NCI-H2227 (cell line): ENCODE results near the gene PLXDC2.
"Not testable (repeated sequence)": the region's sequence is repeated elsewhere in the genome, so short reads cannot be mapped to it uniquely, and the experiment has no call there.

ENCODE experiments used
- DNase-seq: peaks from one replicate; lab custom pipeline; 2025; ENCODE audit not compliant: unreplicated experiment; lab: John Stamatoyannopoulos, UW

PLXDC2 gene

DNA sequence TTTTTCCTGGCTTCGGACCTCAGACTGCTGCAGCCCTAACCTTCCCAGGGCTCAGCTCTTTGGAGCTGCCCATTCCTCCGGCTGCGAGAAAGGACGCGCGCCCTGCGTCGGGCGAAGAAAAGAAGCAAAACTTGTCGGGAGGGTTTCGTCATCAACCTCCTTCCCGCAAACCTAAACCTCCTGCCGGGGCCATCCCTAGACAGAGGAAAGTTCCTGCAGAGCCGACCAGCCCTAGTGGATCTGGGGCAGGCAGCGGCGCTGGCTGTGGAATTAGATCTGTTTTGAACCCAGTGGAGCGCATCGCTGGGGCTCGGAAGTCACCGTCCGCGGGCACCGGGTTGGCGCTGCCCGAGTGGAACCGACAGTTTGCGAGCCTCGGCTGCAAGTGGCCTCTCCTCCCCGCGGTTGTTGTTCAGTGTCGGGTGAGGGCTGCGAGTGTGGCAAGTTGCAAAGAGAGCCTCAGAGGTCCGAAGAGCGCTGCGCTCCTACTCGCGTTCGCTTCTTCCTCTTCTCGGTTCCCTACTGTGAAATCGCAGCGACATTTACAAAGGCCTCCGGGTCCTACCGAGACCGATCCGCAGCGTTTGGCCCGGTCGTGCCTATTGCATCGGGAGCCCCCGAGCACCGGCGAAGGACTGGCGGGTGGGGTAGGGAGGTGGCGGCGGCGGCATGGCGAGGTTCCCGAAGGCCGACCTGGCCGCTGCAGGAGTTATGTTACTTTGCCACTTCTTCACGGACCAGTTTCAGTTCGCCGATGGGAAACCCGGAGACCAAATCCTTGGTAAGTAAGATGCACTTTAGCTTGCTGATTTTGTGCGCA, at the start of gene PLXDC2:
PLXDC2 (plus strand) TSS at position 22 of the 820 bp plus-strand sequence.
- DNase-seq: no peak

DNA sequence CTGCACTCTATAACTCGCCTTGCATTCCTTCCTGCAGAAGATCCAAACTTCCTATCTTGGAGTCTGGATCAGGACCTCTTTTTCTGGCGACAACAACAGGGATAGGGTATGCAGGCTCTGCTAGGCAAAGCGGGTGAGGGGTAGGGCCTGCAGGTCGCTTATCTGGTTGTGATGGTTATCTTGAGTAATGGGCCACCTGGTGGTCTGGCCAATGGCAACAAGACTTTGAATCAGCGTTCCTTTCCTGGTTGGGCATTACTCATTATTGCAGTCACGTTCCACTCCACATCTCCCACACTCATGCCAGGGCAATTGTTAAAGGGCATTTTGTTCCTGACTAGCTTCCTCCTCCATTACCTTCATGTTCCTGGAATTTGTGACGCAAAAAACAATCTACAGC, 48.4 kb upstream of the PLXDC2 start:
- DNase-seq: no peak

DNA sequence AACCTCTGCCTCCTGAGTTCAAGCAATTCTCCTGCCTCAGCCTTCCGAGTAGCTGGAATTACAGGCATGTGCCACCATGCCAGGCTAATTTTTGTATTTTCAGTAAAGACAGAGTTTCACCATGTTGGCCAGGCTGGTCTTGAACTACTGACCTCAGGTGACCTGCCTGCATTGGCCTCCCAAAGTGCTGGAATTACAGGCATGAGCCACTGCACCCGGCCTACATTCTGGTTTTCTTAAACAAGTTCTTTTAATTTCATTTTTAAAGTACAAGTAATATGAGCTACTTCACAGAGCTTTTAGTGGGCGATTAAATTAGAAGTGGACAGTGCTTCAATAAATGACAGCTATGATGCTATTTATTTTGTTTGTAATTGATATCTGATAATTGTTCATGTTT, 46.4 kb upstream of the PLXDC2 start:
- DNase-seq: not testable (repeated sequence)

DNA sequence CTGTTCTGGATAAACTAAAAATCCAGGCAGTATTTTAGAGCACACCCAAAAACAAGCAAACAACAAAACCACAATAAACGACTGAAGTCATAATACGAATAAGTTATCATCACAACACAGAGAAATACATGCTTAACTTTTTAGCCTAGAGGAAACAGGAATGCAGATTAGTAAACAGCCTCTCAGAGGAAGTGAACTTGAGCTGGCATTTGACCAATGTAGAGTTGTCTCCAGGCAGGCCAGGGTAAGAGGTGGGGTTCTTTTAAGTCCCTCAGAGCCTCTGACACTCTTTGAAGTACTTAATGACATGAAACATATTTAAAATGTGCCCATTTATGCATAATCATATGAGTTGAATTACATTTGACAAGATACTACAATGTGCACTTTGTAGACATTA, 43.3 kb upstream of the PLXDC2 start:
- DNase-seq: no peak

DNA sequence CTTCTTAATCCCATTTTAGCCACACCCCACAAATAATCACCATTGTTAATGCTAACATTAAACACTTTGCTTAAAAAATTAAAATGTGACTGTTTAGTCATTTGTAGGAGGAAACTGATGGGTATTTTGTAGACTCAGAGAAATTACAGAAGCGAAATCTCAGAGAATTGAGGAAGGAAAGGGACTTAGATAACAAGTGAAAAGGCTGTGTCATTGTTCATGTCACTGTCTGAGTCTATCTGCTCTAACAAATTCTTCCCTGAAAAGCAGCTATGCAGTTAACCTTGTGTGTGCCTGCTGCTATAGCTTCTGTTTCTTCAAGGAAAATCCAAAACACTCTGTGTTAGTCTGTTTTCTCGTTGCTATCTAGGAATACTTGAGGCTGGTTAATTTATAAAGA, 40.9 kb upstream of the PLXDC2 start:
- no peak for DNase-seq

DNA sequence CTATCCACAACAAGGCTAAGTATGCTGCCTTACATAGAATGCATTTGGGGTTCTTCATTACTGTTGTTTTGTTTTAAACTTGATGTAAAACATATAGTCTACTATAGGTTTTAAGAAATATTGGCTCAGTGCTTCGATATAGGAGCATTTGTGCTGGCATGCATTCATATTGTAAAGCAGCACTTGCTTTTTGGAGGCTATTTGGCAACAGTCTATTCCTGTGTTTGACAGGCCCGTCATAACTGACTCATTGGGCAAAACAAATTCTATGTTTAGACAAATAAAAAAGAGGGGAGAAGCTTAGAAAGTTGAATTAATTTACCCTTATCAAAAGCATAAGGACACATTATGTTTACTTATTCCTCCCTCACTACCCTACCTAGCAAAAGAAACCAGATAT, 38.4 kb upstream of the PLXDC2 start:
- no peak for DNase-seq

DNA sequence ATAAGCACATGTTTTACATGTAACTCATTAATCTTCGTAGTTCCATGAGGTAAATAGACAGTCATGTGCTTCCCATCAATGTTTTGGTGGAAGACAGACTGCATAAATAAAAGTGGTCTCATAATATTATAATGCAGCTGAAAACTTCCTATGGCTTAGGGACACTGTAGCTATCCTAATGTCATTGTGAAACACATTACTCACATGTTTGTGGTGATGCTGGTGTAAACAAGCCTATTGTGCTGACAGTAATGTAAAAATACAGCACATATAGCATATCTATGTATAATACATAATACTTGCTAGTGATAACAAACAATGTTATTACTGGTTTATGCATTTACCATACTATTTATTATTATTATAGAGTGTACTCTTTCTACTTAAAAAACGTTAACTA, 37.2 kb upstream of the PLXDC2 start:
- no peak for DNase-seq

DNA sequence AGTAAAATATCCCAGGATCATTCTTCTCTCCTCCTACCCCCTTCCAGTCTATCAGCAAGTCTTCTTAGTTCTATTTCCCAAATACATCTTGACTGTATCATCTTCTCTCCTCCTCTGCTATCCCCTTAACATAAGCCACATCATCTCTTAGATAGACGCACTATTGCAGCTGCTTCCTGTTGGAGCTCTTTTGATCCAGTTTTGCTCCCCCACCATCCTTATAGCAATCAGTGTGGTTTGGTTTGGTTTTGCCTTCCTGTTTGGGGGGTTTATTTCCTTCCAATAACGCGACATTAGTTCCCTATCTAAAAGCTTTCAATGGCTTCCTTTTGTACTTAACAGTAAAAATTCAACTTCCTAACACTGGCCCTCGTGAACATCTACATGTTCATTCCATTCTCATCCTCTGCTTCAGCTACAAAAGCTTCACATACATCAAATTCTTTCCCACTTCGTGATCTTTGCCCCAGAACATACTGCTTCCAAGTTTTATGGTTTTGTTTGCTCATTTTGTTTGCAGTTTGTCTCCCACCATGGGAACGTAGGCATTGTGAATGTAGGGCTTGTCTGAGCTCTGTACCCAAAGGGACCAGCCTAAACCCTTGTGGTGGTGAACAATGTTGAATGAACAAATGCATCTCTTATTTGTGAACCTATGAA, 33.7 kb upstream of the PLXDC2 start:
- DNase-seq: no peak

DNA sequence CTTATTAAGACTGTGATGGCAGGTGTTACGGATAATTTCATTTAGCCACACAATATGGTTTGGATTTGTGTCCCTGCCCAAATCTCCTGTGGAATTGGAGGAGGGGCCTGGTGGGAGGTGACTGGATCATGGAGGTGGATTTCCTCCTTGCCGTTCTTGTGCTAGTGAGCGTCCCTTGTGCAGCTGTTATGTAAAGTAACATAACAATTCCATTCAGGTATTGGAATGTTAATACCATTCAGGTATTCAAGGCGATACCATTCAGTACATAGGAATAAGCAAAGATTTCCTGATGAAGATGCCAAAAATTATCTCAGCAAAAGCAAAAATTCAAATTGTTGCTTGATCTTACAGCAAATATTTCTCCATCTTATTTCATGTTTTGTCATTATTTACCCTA, 32.5 kb upstream of the PLXDC2 start:
- no peak for DNase-seq

DNA sequence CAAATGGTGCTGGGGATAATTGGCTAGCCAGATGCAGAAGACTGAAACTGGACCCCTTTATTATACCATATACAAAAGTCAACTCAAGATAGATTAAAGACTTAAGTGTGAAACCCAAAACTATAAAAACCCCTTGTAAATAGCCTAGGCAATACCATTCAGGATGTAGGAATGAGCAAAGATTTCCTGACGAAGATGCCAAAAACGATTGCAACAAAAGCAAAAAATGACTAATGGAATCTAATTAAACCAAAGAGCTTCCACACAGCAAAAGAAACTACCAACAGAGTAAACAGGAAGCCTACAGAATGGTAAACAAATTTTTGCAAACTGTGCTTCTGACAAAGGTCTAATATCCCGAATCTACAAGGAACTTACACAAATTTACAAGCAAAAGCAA, 30.9 kb upstream of the PLXDC2 start:
- no peak for DNase-seq

DNA sequence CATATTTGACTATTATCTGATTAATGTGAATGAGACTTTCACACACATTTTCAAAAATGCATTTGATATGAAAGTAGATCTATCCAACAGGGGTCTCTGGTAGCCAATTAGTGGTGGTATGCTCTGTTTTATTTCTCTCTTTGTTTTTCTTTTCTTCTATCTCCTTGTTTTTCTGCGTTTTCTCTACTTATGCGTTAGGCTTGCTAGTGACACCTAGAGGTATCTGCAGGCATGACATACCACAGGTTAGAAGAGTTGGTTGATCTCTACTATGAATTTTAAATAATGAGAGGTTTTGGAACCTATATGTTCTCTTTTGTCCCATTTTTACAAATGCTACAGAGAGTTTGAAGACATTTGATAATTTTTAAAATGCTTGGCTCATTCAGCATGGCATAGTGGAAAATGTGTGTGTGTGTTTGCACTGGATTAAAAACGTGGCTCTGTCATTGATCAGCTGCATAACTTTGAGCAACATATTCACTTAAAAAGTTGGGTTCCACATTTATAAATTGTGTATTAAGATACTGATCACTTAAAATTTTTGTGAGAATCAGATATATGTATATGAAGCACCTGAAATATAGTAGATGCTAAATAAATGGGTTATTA, 28.1 kb upstream of the PLXDC2 start:
- no peak for DNase-seq

DNA sequence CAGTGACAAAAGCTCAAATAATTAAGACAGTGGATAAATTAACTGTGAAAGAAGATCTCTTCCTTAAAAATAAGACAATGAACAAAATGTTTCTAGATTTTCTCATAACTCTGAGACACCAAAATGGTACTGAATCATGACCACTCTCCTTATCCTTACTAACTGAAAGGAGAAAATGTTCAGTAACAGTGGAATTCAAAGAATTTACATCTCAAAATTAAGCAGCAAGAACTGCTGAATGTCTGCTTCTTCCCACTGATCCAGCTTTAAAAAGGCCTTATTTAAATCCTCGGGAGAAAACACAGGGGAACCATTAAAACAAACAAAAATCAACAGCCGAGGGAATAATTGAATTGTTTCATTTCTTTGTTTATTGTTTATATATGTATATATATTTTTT, 27.3 kb upstream of the PLXDC2 start:
- DNase-seq: no peak

DNA sequence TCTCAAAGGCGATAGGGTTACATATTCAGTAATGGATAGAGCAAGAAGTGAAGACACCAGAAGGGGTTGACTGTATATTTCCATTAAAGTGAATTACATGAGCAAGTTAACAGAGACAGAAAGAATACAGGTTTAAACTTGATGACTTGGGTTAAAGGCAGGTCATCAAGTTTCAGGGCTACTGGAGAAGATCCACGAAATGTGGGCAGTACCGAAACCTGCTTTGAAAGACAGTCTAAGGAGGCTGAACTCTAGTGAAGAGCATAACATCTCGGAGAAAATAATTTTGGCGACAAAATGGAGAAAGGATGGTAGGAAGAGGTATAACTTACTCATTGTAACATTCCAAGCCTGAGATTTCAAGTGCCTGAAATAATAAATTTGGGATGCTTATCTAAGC, 26.6 kb upstream of the PLXDC2 start:
- no peak for DNase-seq

DNA sequence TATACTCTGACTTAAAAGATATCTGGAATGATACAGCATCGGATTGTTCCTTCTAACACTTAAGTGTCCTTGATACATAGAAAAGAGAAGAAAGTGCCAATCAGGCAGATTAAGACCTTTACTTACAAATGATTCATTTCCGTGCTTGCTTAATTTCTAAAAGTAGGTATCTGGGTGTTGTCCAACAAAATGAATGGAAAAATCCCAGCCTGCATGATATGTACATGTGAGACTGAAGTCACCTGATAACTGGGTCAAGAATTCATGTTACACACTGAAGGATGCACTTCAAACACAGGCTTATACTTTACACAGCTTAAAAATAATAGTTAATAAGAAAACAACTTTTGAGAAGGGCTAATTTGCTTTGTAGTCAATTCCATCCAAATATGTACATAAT, 25.2 kb upstream of the PLXDC2 start:
- no peak for DNase-seq

DNA sequence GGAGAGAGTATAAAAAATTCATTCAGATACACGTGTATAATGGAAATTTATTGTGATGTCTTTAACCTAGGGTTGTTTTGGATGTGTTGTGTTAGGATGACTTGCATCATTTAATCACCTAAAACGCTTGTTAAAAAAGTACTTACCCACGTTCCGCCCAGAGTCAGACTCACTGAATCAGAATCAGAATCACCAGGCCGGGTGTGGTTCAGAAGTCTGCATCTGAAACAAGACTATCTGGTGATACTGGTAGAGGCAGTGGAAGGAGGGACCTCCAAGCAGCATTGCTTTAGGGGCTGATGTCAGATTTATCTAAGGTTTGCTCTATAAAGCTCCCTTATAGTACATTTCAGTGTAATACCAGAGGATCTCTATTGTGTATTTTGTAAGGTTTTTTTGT, 20.5 kb upstream of the PLXDC2 start:
- no peak for DNase-seq

DNA sequence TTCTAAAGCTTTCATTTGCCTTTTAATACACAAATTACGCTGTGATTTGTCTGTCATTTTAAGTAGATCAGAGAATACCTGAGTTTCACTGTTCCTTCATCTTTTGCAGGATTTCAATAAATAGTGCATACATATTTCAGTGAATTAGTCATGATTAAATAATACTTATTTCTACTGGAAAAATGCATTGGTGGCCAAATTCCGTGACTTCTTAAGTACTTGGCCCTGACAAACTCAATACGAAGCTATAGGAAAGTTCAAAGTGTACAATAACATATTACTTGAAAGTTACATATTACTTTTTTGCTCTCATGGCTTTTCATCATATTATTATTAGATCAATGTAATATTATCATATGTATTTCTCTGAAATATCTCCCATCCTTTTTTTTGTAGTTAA, 16.1 kb upstream of the PLXDC2 start:
- no peak for DNase-seq

DNA sequence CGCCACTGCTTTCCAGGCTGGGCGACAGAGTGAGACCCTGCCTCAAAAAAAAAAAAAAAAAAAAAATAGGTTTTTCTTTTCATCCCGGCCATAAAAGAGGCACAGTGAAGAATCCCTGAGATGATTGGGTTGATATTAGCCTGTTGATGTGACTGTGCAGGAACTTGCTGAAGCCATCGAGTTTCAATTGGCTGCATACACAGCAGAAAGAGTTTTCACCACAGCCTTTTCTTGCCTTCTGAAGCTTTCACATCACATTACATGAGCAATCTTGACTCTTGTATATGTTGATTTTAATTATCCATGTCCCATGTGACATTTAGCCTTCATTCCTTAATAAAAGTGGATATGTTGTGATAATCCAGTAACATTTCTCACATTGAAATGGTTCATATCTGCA, 14.9 kb upstream of the PLXDC2 start:
- no peak for DNase-seq

DNA sequence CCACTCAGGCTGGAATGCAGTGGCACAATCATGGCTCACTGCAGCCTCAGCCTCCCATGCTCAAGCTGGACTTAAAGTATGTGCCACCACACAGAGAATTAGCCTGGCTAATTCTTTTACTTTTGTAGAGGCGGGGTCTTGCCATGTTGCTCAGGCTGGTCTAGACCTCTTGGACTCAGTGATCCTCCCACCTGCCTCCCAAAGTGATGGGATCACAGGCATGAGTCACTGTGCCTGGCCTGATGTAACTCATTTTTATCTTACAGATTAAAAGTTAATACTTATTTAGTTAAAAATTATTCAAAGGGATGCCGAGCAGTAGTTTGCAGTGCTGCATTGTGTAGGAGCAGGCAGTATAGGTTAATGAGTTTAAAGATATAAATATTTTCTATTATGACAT, 12.6 kb upstream of the PLXDC2 start:
- DNase-seq: no peak

DNA sequence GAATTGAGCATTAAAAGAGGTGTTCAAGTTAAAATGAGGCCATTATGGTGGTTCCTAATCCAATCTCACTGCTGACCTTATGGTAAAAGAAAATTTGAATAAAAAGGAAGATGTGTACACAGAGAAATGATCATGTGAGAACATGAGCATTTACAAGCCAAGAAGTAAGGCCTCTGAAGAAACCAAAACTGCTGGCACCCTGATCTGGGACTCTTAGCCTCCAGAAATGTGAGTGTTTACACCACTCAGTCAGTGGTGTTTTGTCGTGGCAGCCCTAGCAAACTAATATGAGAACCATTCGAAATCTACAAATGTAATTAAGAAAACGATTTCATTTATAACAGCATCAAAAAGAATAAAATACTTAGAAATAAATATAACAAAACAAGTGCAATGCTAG, 6.8 kb upstream of the PLXDC2 start:
- DNase-seq: no peak

DNA sequence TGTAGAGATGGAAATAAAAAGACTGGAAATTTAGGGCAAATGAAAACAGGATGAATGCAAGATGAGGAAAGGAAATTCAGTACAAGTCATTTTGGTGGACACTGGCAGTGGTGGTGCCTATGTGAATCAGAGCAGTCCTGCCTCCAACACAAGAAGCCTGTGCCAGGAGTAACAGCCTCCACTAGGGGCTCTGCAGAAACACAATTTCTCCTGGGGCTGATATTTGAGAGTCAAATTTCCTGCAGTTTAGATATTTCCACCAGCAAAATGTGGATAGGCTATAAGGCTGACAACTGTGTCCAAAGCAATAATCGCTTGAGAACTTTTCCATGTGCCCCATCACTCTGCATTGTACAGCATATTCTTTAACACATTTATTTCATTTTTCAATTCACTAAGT, 4.7 kb upstream of the PLXDC2 start:
- DNase-seq: no peak

DNA sequence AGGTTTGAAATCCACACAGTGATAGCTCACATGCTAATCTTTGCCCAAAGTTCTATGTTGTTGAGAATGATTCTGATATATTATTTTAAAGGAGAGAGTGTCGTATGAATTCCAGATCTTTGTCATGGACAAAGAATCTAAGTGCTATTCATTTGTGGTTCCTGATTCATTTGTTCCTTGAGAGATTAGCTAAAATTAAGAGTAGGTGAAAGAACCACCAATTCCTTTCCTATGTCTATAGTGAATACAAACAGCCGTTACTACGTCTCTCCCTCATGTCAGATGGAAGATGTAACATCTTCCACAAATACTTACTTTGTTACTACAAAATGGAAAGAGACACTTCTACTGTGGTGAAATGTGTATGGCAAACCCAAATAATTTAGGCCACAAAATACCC, 3.3 kb upstream of the PLXDC2 start:
- no peak for DNase-seq

DNA sequence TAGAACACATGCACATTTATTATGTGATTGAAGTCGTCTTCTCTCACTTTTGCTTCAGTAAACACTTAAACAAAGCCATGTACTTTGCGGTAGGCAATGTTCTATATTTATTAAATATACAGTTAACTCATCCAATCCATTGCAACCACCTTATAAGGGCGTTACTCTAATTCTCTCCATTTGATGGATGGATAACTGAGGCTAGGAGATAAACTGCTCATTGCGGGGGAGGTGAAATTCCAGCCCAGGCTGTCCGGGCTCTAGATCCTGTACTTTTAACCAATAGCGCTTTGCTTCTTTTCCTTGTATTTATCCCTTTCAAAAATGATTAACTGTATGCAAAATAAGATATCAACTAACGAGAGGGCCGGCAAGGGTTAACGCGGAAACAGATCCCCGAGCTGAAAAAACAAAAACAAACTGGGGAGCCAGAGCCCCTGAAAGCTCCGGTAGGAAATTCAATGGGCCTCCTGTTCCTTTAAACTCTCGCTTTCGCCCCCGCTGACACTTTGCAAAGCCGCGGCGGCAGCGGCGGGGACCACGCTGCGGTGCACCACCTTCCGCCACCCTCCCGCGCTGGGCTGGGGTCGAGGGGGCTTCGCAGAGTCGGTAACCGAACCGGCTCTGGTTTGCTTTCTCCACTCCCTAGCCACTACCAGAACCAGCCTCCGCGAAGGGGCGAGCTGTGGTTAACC, 1.0 kb upstream of the PLXDC2 start:
- peak; percentile 6 for DNase-seq
